Naive thymus-derived CD8-positive, alpha-beta T cell (primary cell): ENCODE results near the gene C10orf67. TPM values are rescaled to one million over a fixed set of nuclear protein-coding genes. Genes with fewer than 3 reads are reported as not detected.

Source experiments
- ATAC-seq, 2 donors: fragments of 150-1000 bp; cut with Tn5 transposase in 1 of 2; sonication (Bioruptor Pico), chemical (Tn5 transposase) in 1 of 2; 1 replicate in 1 of 2; 2 replicates in 1 of 2; pipeline ENCODE4 v1.10.0; 2021; ENCODE audit warnings: mild to moderate bottlenecking in 2 of 2, moderate library complexity in 2 of 2
- POLR2A ChIA-PET: fragments of 350-600 bp; sonication (Branson Sonifier 250); formaldehyde crosslinking; loops from one replicate; lab custom pipeline; 2021; ENCODE audit warnings: antibody characterized with exemption; lab: Charles Lee
- DNase-seq, 10 donors: peaks; one replicate each; pipeline versions ENCODE4 v3.0.0 to v3.0.0-alpha.2; 2020 to 2022
- H3K27ac Mint-ChIP-seq, 10 donors: one replicate each; pipeline ENCODE4 v1.8.0; 2020 to 2022; ENCODE audit warnings: mild to moderate bottlenecking in 10 of 10, mixed read lengths in 10 of 10, moderate library complexity in 4 of 10, inconsistent platforms in 1 of 10
- H3K27me3 Mint-ChIP-seq, 5 donors: one replicate each; pipeline ENCODE4 v1.8.0; 2021 to 2022; ENCODE audit warnings: mixed read lengths in 5 of 5
- H3K36me3 Mint-ChIP-seq, 3 donors: one replicate each; pipeline ENCODE4 v1.8.0; 2020 to 2022; ENCODE audit warnings: mixed read lengths in 3 of 3, mild to moderate bottlenecking in 2 of 3, inconsistent platforms in 1 of 3
- H3K4me1 Mint-ChIP-seq, 4 donors: one replicate each; pipeline ENCODE4 v1.8.0; 2021 to 2022; ENCODE audit warnings: mixed read lengths in 4 of 4
- H3K4me3 Mint-ChIP-seq, 10 donors: one replicate each; pipeline ENCODE4 v1.8.0; 2020 to 2022; ENCODE audit warnings: mild to moderate bottlenecking in 10 of 10, mixed read lengths in 10 of 10, moderate library complexity in 6 of 10, inconsistent platforms in 1 of 10
- H3K9me3 Mint-ChIP-seq, 9 donors: one replicate each; pipeline ENCODE4 v1.8.0; 2020 to 2022; ENCODE audit warnings: mixed read lengths in 9 of 9, mild to moderate bottlenecking in 3 of 9, inconsistent platforms in 1 of 9, moderate library complexity in 1 of 9
- polyA plus RNA-seq, 3 donors: library from polyadenylated mRNA; unstranded; fragments of 300-500 nt; fragmentation: Illumina TruSeq; gene quantifications; one replicate each; pipeline ENCODE4 v1.2.3, GENCODE V29; 2021
- total RNA-seq, 8 experiments: library from RNA in 2 of 8; stranded (reverse) in 2 of 8; gene quantifications; one replicate each; pipeline ENCODE4 v1.2.3 and lab custom pipeline; 2021 to 2026

The C10orf67 gene
- total and polyA plus RNA-seq, 5 experiments from 2014 or later: 0.16 TPM; not detected in 4

DNA sequence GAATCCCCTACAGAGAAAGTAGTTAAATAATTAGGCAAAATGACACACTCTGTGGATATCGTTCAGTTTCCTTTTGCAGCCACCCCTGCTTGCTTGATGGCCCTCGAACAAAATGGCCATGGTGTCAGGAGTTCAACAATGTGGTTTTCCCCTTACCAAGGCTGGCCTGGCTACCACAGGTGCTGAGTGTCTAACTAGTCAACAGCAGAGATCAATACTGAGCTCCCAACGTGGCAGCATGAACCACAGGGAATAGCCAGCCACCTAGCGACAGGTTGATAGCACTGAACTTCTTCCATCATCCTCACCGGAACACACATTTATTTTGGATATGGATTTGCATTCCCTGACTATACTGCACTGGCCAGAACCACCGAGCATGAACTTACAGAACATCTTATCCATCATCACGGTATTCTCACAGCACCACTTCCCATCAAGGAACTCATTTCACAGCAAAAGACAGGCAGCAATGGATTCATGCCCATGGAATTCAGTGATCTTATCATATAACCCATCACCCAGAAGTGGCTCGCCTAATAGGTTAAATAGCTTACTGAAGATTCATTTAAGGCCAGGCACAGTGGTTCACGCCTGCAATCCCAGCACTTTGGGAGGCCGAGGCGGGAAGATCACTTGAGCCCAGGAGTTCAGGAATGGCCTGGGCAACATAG, 6.3 kb downstream of the C10orf67 start:
- Mint-ChIP-seq H3K27ac (no peak overlapping the region), H3K27me3 (peaks cover 0 to 4% (median 0%) of the 10 kb centered on the region in 5 donors), H3K4me3 (no peak overlapping the region), H3K4me1 (peaks cover 16 to 32% (median 22%) of the 10 kb centered on the region in 4 donors), H3K9me3 (no peaks in the 10 kb centered on the region), H3K36me3 (no peaks in the 10 kb centered on the region)
- ATAC-seq (no peak), DNase-seq (no peak)
- POLR2A ChIA-PET: no interaction called here

- DNase-seq (no peak), ATAC-seq (no peak)
- Mint-ChIP-seq H3K4me3 (no peak overlapping the region), H3K27ac (no peak overlapping the region), H3K36me3 (no peaks in the 10 kb centered on the region), H3K4me1 (peaks cover 16 to 25% (median 22%) of the 10 kb centered on the region in 4 donors), H3K9me3 (no peaks in the 10 kb centered on the region), H3K27me3 (peaks cover 0 to 1% (median 0%) of the 10 kb centered on the region in 5 donors)
- POLR2A ChIA-PET: no interaction called here
Measured at GRCh38 chr10:23337616-23338015, 7.0 kb downstream of the C10orf67 start.

DNA sequence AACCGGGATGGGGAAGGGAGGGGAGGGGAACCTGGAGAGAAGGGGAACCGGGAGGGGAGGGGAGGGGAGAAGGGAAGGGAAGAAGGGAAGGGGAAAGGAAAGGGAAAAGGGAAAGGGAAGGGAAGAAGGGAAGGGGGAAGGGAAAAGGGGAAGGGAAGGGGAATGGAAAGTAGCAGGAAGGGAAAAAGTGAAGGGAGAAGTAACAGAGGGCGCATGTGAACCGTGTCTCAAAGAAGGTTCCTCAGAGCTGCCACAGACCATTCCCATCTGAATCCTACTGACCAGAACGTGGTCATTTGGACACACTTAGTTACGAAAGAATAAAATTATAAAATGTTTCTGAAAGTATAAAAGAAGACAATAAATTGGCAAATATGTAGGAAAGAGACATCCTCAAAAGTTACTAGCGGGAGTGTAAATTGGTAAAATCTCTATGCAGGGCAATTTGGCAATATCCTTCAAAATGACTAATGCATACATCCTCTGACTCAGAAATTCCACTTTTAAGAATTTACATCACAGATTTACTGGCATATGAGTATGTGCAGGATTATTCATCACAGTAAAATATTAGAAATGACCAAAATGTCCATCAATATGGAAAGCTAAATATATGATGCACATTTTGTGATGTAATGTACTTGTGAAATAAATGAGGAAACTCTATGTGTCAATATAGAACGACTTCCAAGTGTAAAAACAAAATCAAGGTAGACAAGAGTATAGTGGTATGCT, 12.9 kb downstream of the C10orf67 start:
- POLR2A ChIA-PET: no interaction called here
- Mint-ChIP-seq H3K27me3 (peaks cover 0 to 3% (median under 1%) of the 10 kb centered on the region in 5 donors), H3K4me3 (no peak overlapping the region), H3K27ac (no peak overlapping the region), H3K4me1 (peaks cover 0 to 2% (median 0%) of the 10 kb centered on the region in 4 donors), H3K9me3 (peaks cover 0 to 2% (median 0%) of the 10 kb centered on the region in 9 donors), H3K36me3 (no peaks in the 10 kb centered on the region)
- no peak for DNase-seq
- ATAC-seq: peak in 1 of 2 donors; percentile 16

DNA sequence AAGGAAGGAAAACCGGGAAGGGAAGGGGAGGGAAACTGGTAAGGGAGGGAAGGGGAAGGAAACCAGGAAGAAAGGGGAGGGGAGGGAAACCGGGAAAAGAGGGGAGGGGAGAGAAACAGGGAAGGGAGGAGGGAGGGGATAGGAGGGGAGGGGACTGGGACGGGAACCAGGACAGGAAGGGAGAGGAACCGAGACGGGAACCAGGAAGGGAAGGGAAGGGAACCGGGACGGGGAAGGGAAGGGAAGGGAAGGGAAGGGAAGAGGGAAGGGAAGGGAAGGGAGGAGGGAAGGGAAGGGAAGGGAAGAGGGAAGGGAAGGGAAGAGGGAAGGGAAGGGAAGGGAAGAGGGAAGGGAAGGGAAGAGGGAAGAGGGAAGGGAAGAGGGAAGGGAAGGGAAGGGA, 13.6 kb downstream of the C10orf67 start:
- Mint-ChIP-seq H3K27me3 (peaks cover 0 to 11% (median 2%) of the 10 kb centered on the region in 5 donors), H3K4me3 (no peak overlapping the region), H3K36me3 (no peaks in the 10 kb centered on the region), H3K4me1 (peaks cover 0 to 2% (median 0%) of the 10 kb centered on the region in 4 donors), H3K9me3 (peaks cover 0 to 2% (median 0%) of the 10 kb centered on the region in 9 donors), H3K27ac (no peak overlapping the region)
- ATAC-seq: no peak
- DNase-seq: no peak
- POLR2A ChIA-PET: no interaction called here

DNA sequence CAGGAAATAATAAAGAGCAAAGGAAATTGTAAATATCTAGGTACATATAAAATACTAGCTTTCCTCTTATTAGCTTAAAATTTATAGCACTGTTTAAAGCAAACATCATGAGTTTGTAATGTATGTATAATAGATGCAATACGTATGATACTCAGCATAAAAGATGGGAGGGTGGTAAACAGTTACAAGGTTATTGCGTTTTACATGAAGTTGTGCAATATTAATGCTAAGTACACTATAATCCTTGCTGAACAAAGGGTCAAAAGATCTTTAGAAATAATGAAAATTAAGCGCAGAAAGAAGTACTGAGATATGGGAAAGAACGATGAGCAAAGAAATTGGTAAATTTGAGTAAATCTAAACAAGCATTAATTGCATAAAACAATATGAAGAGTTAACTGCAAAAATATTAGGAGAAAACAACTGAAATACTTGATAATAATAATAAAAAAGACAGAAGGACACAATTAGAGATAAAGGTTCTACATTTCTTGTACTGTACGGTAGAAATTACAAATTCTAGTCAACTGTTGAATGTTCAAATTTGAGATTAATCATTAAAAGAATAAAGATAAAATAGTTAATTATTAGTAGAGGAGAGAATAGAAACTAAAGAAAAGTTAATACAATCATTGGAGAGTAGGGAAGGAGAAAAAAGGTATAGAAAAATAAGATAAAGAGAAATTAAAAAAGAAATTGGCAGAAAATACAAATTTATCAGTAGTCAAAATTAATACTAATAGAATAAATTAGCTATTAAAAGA, 17.9 kb downstream of the C10orf67 start:
- Mint-ChIP-seq H3K9me3 (peaks cover 0 to 2% (median 0%) of the 10 kb centered on the region in 9 donors), H3K4me1 (peaks cover 0 to 4% (median 0%) of the 10 kb centered on the region in 4 donors), H3K27ac (no peak overlapping the region), H3K27me3 (peaks cover 2 to 21% (median 12%) of the 10 kb centered on the region in 5 donors), H3K4me3 (no peak overlapping the region), H3K36me3 (no peaks in the 10 kb centered on the region)
- POLR2A ChIA-PET: no interaction called here
- no peak for ATAC-seq
- no peak for DNase-seq

DNA sequence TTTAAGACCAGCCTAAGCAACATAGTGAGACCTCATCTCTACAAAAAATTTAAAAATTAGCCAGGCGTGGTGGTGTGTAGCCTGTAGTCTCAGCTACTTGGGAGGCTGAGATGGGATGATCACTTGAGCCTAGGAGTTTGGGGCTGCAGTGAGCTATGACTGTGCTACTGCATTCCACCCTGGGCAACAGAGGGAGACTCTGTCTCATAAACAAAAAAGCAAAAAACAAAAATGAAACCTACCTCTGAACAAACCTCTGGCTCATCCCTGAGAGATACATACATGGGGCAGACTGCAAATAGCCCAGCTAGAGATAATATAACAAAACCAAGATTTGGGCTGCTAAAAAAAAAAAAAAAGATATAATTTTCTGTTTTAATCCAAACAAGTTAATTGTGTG, 19.5 kb downstream of the C10orf67 start:
- DNase-seq (no peak), ATAC-seq (no peak)
- peaks cover 2 to 21% (median 12%) of the 10 kb centered on the region in 5 donors for H3K27me3 Mint-ChIP-seq
- H3K4me1 Mint-ChIP-seq: peaks cover 0 to 2% (median 0%) of the 10 kb centered on the region in 4 donors
- H3K36me3 Mint-ChIP-seq: no peaks in the 10 kb centered on the region
- no peak overlapping the region for H3K4me3 Mint-ChIP-seq
- POLR2A ChIA-PET: no interaction called here
- no peak overlapping the region for H3K27ac Mint-ChIP-seq
- H3K9me3 Mint-ChIP-seq: peaks cover 0 to 2% (median 0%) of the 10 kb centered on the region in 9 donors

DNA sequence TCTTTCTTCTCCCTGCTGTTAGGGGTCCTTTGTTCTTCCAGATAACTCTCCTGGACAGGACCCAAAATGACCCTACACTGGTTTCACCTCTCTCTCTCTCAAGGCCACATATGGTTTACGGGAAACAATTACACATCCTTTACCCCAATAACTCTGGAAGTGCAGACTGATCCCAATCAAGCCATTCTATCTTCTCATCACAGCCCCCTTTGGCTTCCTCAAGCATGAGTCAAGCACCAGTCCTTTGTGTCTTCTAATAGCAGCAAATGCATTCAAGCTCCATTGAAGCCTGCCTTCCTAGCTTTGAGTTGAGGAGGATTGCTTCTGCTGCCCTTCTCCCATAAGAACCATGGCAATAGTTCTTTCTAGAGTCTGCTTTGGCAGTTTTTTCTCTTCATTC, 20.2 kb downstream of the C10orf67 start:
- POLR2A ChIA-PET: no interaction called here
- no peak overlapping the region for H3K27ac Mint-ChIP-seq
- DNase-seq (no peak), ATAC-seq (no peak)
- no peaks in the 10 kb centered on the region for H3K36me3 Mint-ChIP-seq
- peaks cover 0 to 2% (median 0%) of the 10 kb centered on the region in 4 donors for H3K4me1 Mint-ChIP-seq
- H3K9me3 Mint-ChIP-seq: peaks cover 0 to 2% (median 0%) of the 10 kb centered on the region in 9 donors
- no peak overlapping the region for H3K4me3 Mint-ChIP-seq
- H3K27me3 Mint-ChIP-seq: peaks cover 2 to 21% (median 12%) of the 10 kb centered on the region in 5 donors

GRCh38 chr10:23322082-23322481, 22.5 kb downstream of the C10orf67 start:
- no peak for ATAC-seq
- peaks cover 0 to 4% (median 0%) of the 10 kb centered on the region in 3 donors for H3K36me3 Mint-ChIP-seq

DNA sequence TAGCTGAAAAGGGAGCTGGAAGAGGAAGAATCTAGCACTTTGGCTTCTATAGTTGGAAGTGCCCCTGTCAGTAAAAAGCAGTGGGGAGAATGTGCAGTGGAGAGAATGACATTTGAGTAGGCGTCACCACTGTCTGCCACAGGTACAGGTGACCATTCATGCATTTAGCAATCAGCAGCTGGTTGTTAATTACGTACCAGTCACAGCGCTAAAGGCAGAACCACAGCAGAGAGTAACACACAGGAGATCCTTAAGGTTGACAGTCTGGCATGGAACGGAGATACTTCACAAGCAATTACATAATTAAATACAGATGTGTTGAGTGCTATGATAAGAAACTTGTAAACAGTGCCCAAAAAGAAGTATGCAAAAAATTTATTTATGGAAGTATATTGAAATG, 24.8 kb downstream of the C10orf67 start:
- H3K9me3 Mint-ChIP-seq: peaks cover 0 to 3% (median 0%) of the 10 kb centered on the region in 9 donors
- H3K27me3 Mint-ChIP-seq: peaks cover 0 to 12% (median 10%) of the 10 kb centered on the region in 5 donors
- peaks cover 0 to 4% (median 0%) of the 10 kb centered on the region in 3 donors for H3K36me3 Mint-ChIP-seq
- DNase-seq: no peak
- no peak overlapping the region for H3K27ac Mint-ChIP-seq
- no peak for ATAC-seq
- H3K4me1 Mint-ChIP-seq: peaks cover 0 to 2% (median under 1%) of the 10 kb centered on the region in 4 donors
- H3K4me3 Mint-ChIP-seq: no peak overlapping the region
- POLR2A ChIA-PET: no interaction called here

More at GRCh38 chr10:23322082-23322481, 22.5 kb downstream of the C10orf67 start:
- no peak overlapping the region for H3K4me3 Mint-ChIP-seq
- H3K27me3 Mint-ChIP-seq: peaks cover 2 to 21% (median 12%) of the 10 kb centered on the region in 5 donors
- POLR2A ChIA-PET: no interaction called here
- H3K9me3 Mint-ChIP-seq: no peaks in the 10 kb centered on the region
- H3K4me1 Mint-ChIP-seq: peaks cover 0 to 2% (median 0%) of the 10 kb centered on the region in 4 donors
- no peak overlapping the region for H3K27ac Mint-ChIP-seq
- no peak for DNase-seq

GRCh38 chr10:23318359-23318758, 26.2 kb downstream of the C10orf67 start:
- ATAC-seq (no peak), DNase-seq (no peak)
- H3K27ac Mint-ChIP-seq: no peak overlapping the region
- peaks cover 0 to 4% (median 0%) of the 10 kb centered on the region in 3 donors for H3K36me3 Mint-ChIP-seq
- peaks cover 0 to 4% (median 2%) of the 10 kb centered on the region in 5 donors for H3K27me3 Mint-ChIP-seq
- POLR2A ChIA-PET: no interaction called here
- peaks cover 0 to 3% (median 0%) of the 10 kb centered on the region in 4 donors for H3K4me1 Mint-ChIP-seq
- H3K9me3 Mint-ChIP-seq: peaks cover 0 to 3% (median 0%) of the 10 kb centered on the region in 9 donors
- H3K4me3 Mint-ChIP-seq: no peak overlapping the region

DNA sequence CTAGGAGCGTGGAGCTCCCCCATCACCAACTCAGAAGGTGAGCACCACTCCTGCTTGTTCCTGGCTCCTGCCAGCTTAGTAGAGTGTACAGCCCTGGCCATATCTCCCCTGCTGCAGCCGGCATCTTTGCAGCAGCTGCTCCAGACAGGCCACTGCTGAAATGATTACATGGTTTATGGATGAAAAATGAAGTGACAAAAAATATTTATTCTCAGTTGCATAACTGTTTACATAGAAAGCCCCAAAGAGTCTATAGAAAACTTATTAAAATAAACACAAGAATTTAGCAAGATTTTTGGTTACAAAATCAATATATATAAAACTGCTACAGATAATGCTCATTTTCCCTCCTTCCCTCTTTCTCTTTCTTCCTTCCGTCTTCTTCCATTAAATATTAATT, 27.2 kb downstream of the C10orf67 start:
- POLR2A ChIA-PET: interaction anchor here (0.7 kb wide), 1 partner anchor 240 kb away, joined by 3 read pairs; no protein-coding TSS in a partner anchor

DNA sequence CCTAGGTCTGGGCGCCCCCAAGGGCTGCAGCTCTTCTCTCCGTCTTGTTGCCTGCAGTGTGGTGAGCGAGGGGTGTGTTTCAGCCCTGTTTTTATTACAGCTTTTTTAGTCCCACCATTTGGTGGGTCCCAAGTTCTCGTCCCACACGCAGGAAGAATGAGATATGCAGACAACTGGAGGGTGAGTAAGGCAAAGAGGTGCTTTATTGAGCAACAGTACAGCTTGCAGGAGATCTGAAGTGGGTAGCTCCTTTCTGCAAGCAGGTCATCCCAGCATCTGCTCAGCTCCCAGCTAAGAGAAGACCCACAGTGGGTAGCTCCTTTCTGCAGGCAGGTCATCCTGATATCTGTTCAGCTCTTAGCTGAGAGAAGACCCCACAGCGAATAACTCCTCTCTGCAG, 28.2 kb downstream of the C10orf67 start:
- Mint-ChIP-seq H3K27me3 (peaks cover 0 to 3% (median 1%) of the 10 kb centered on the region in 5 donors), H3K9me3 (peaks cover 0 to 3% (median 0%) of the 10 kb centered on the region in 9 donors), H3K27ac (no peak overlapping the region), H3K4me1 (peaks cover 0 to 3% (median 0%) of the 10 kb centered on the region in 4 donors), H3K4me3 (no peak overlapping the region), H3K36me3 (peaks cover 0 to 4% (median 0%) of the 10 kb centered on the region in 3 donors)
- ATAC-seq (no peak), DNase-seq (no peak)
- POLR2A ChIA-PET: interaction anchor here (1.4 kb wide), 1 partner anchor 122 kb away, joined by 4 read pairs; the partner anchor contains the start of gene OTUD1

More for the DNA sequence above, 27.2 kb downstream of the C10orf67 start:
- Mint-ChIP-seq H3K27ac (no peak overlapping the region), H3K4me1 (peaks cover 0 to 3% (median 0%) of the 10 kb centered on the region in 4 donors), H3K9me3 (peaks cover 0 to 3% (median 0%) of the 10 kb centered on the region in 9 donors), H3K27me3 (peaks cover 0 to 3% (median 2%) of the 10 kb centered on the region in 5 donors), H3K4me3 (no peak overlapping the region), H3K36me3 (peaks cover 0 to 4% (median 0%) of the 10 kb centered on the region in 3 donors)
- DNase-seq: no peak
- no peak for ATAC-seq
